CD14-positive monocyte (primary cell): ENCODE measurements around the gene ITGAV. TPM values are rescaled to one million over a fixed set of nuclear protein-coding genes. Genes with fewer than 3 reads are reported as not detected.

Source experiments
- DNase-seq, 3 donors: peaks; one replicate each; pipeline ENCODE4 v3.0.0-alpha.2; 2011 to 2022
- H2AFZ ChIP-seq: 2 replicates; pipeline ENCODE4 v1.6.0; 2012; ENCODE audit warnings: mild to moderate bottlenecking, low read depth, low read length, inconsistent platforms; ENCODE audit not compliant: insufficient read depth, poor library complexity, severe bottlenecking
- H3K27ac ChIP-seq, 2 donors: 1 replicate in 1 of 2; 2 replicates in 1 of 2; pipeline ENCODE4 v1.5.1; 2012 to 2013; ENCODE audit warnings: low read length in 2 of 2, control low read depth in 1 of 2, inconsistent platforms in 1 of 2, low read depth in 1 of 2, mild to moderate bottlenecking in 1 of 2
- H3K27me3 ChIP-seq, 2 donors: one replicate each; pipeline versions ENCODE4 v1.6.0 to v1.6.1; 2011 to 2013; ENCODE audit warnings: low read length in 2 of 2; ENCODE audit not compliant: control insufficient read depth in 2 of 2, insufficient read depth in 2 of 2
- H3K36me3 ChIP-seq, 2 donors: replicated peaks in 1 of 2; 1 replicate in 1 of 2; 2 replicates in 1 of 2; pipeline versions ENCODE4 v1.5.1 to v1.6.1; 2012 to 2013; ENCODE audit warnings: low read length in 2 of 2, control low read depth in 1 of 2, inconsistent platforms in 1 of 2, mild to moderate bottlenecking in 1 of 2; ENCODE audit not compliant: insufficient read depth in 2 of 2, control insufficient read depth in 1 of 2
- H3K4me1 ChIP-seq, 2 donors: 1 replicate in 1 of 2; 2 replicates in 1 of 2; pipeline versions ENCODE4 v1.5.1 to v1.6.1; 2012 to 2013; ENCODE audit warnings: low read length in 2 of 2, control low read depth in 1 of 2, inconsistent platforms in 1 of 2, mild to moderate bottlenecking in 1 of 2, moderate library complexity in 1 of 2; ENCODE audit not compliant: insufficient read depth in 2 of 2, control insufficient read depth in 1 of 2
- H3K4me2 ChIP-seq: replicated peaks from 2 replicates; pipeline ENCODE3; 2012; ENCODE audit warnings: low read length, moderate library complexity, mild to moderate bottlenecking; ENCODE audit not compliant: poor library complexity, severe bottlenecking; ENCODE audit errors: extremely low read depth
- H3K4me3 ChIP-seq, 3 experiments: fragments of 200-600 bp in 1 of 3; sonication (generic) in 1 of 3; replicated peaks in 1 of 3; 1 replicate in 2 of 3; 2 replicates in 1 of 3; pipeline ENCODE4 v1.5.1; 2011 to 2013; ENCODE audit warnings: low read length in 3 of 3, mild to moderate bottlenecking in 3 of 3, control low read depth in 2 of 3, low read depth in 2 of 3, inconsistent platforms in 1 of 3, moderate library complexity in 1 of 3
- H3K79me2 ChIP-seq: 2 replicates; pipeline ENCODE4 v1.6.0; 2012; ENCODE audit warnings: mild to moderate bottlenecking, control low read depth, inconsistent platforms, low read length, moderate library complexity; ENCODE audit not compliant: insufficient read depth
- H3K9ac ChIP-seq: 2 replicates; pipeline ENCODE4 v1.6.0; 2017; ENCODE audit warnings: low read length, mild to moderate bottlenecking; ENCODE audit not compliant: insufficient read depth, poor library complexity, severe bottlenecking
- H3K9me3 ChIP-seq, 2 donors: replicated peaks in 1 of 2; 1 replicate in 1 of 2; 2 replicates in 1 of 2; pipeline versions ENCODE4 v1.5.1 to v1.6.1; 2012 to 2013; ENCODE audit warnings: low read length in 2 of 2, control low read depth in 1 of 2; ENCODE audit not compliant: control insufficient read depth in 1 of 2, insufficient read depth in 1 of 2
- H4K20me1 ChIP-seq: 2 replicates; pipeline ENCODE4 v1.6.0; 2012; ENCODE audit warnings: mild to moderate bottlenecking, low read length, control low read depth, moderate library complexity; ENCODE audit not compliant: insufficient read depth
- H3K27ac Mint-ChIP-seq, 7 donors: one replicate each; pipeline ENCODE4 v1.8.0; 2020; ENCODE audit warnings: mild to moderate bottlenecking in 7 of 7, mixed read lengths in 7 of 7, moderate library complexity in 6 of 7, inconsistent platforms in 2 of 7
- H3K27me3 Mint-ChIP-seq, 3 donors: one replicate each; pipeline ENCODE4 v1.8.0; 2021 to 2022; ENCODE audit warnings: low read depth in 3 of 3, mild to moderate bottlenecking in 3 of 3, mixed read lengths in 3 of 3, moderate library complexity in 3 of 3, inconsistent platforms in 1 of 3
- H3K36me3 Mint-ChIP-seq, 2 donors: one replicate each; pipeline ENCODE4 v1.8.0; 2020; ENCODE audit warnings: mixed read lengths in 2 of 2, inconsistent platforms in 1 of 2, mild to moderate bottlenecking in 1 of 2
- H3K4me1 Mint-ChIP-seq: one replicate; pipeline ENCODE4 v1.8.0; 2020; ENCODE audit warnings: mild to moderate bottlenecking, mixed read lengths
- H3K4me3 Mint-ChIP-seq, 2 donors: one replicate each; pipeline ENCODE4 v1.8.0; 2020; ENCODE audit warnings: mild to moderate bottlenecking in 2 of 2, mixed read lengths in 2 of 2, moderate library complexity in 1 of 2
- H3K9me3 Mint-ChIP-seq, 7 donors: one replicate each; pipeline ENCODE4 v1.8.0; 2020 to 2022; ENCODE audit warnings: mixed read lengths in 7 of 7, mild to moderate bottlenecking in 6 of 7, moderate library complexity in 6 of 7, inconsistent platforms in 2 of 7
- whole genome bisulfite sequencing: methylation state at CpG from one replicate; pipeline ENCODE4 v1.1.5; 2013; ENCODE audit warnings: missing lambda C conversion rate; ENCODE audit not compliant: insufficient coverage; 5-methylcytosine and 5-hydroxymethylcytosine counted together
- intact Hi-C, 2 donors: fragments of 100-400 bp; cut with micrococcal nuclease; formaldehyde crosslinking; loops; one replicate each; pipeline versions ENCODE4 v1.15.0 to v1.15.1; 2023
- polyA plus RNA-seq, 3 donors: library from polyadenylated mRNA; depleted of rRNA in 1 of 3; unstranded in 2 of 3; stranded (reverse) in 1 of 3; fragments of 300-500 nt in 2 of 3; fragments of >200 nt in 1 of 3; fragmentation: Illumina TruSeq in 2 of 3; gene quantifications; 1 replicate in 2 of 3; 2 replicates in 1 of 3; pipeline ENCODE4 v1.2.3, GENCODE V29; 2012 to 2021
- TF ChIP-seq, protein P1 (sequence below): fragments of 200-600 bp; IDR thresholded peaks from one replicate; pipeline ENCODE4 v1.8.0; 2022; ENCODE audit warnings: antibody characterized with exemption, mild to moderate bottlenecking

Gene ITGAV
- polyA plus RNA-seq, 3 donors, result 4.9 to 8.2 (median 6.0) TPM

DNA sequence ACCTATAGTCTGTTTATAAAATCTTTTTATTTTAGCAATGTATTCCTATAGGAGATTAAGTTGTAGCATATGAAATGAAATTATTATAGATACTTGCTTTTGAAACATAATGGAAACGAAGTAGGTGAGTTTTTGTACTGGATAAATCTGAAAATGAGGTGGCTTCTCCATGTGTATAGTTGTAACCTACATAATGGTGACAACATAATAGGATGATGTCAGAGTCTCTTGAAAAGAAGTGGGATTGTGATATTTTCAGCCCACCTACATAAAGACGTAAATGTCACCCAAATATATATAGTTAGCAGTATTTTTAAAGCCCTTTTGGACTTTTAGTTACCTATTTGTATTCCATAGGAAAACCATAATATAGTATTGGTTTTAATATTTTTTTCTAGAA lies 138.8 kb downstream of the ITGAV start:
- no peak for DNase-seq
- Histone ChIP-seq H3K4me1 (no peaks in the 10 kb centered on the region), H3K9me3 (peaks cover 9 to 15% of the 10 kb centered on the region in 2 donors), H4K20me1 (no peaks in the 10 kb centered on the region), H3K9ac (no peak overlapping the region), H3K36me3 (no peaks in the 10 kb centered on the region), H3K27me3 (no peaks in the 10 kb centered on the region), H2AFZ (no peak overlapping the region), H3K4me3 (no peak overlapping the region), H3K4me2 (no peak overlapping the region), H3K27ac (no peak overlapping the region), H3K79me2 (no peaks in the 10 kb centered on the region)
- H3K36me3 Mint-ChIP-seq, result no peaks in the 10 kb centered on the region
- 83% methylated on average over 1 of the region's 2 CpGs for WGBS
- no peaks in the 10 kb centered on the region for H3K4me1 Mint-ChIP-seq
- H3K4me3 Mint-ChIP-seq, result no peak overlapping the region
- intact Hi-C loops, result no loop called here
- peaks cover 8 to 26% (median 10%) of the 10 kb centered on the region in 7 donors for H3K9me3 Mint-ChIP-seq
- no peaks in the 10 kb centered on the region for H3K27me3 Mint-ChIP-seq
- TF ChIP-seq, protein P1, sequence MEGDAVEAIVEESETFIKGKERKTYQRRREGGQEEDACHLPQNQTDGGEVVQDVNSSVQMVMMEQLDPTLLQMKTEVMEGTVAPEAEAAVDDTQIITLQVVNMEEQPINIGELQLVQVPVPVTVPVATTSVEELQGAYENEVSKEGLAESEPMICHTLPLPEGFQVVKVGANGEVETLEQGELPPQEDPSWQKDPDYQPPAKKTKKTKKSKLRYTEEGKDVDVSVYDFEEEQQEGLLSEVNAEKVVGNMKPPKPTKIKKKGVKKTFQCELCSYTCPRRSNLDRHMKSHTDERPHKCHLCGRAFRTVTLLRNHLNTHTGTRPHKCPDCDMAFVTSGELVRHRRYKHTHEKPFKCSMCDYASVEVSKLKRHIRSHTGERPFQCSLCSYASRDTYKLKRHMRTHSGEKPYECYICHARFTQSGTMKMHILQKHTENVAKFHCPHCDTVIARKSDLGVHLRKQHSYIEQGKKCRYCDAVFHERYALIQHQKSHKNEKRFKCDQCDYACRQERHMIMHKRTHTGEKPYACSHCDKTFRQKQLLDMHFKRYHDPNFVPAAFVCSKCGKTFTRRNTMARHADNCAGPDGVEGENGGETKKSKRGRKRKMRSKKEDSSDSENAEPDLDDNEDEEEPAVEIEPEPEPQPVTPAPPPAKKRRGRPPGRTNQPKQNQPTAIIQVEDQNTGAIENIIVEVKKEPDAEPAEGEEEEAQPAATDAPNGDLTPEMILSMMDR, result no peak
- no peak overlapping the region for H3K27ac Mint-ChIP-seq

Other genes starting within 250 kb of the ITGAV start
- gene ZC3H15, start 103.8 kb upstream of the ITGAV start, polyA plus RNA-seq, result 10 to 100 TPM; 39.4 to 52.8 (median 40.6) TPM
- gene FAM171B, start 104.0 kb downstream of the ITGAV start, polyA plus RNA-seq, result under 1 TPM; 0.12 to 0.31 (median 0.28) TPM